HepG2 (cell line): ENCODE results near the gene RPL26. TPM values are rescaled to one million over a fixed set of nuclear protein-coding genes. Genes with fewer than 3 reads are reported as not detected.

Experiments used
- ATRX ChIP-seq: sonication (generic); formaldehyde crosslinking; IDR thresholded peaks from 2 replicates; pipeline ENCODE4 v1.4.0; 2020; ENCODE audit warnings: missing genetic modification reagents, borderline replicate concordance
- CREM ChIP-seq, 2 experiments: sonication (generic) in 1 of 2; formaldehyde crosslinking in 1 of 2; IDR thresholded peaks; 2 replicates each; pipeline versions ENCODE4 v1.4.0 to v1.6.1; 2016 to 2020; ENCODE audit warnings: antibody characterized with exemption in 1 of 2, mild to moderate bottlenecking in 1 of 2, missing genetic modification reagents in 1 of 2
- GATAD1 ChIP-seq: IDR thresholded peaks from 2 replicates; pipeline ENCODE4 v1.6.1; 2016; ENCODE audit warnings: missing genetic modification reagents, missing compliant biosample characterization
- KDM3A ChIP-seq: IDR thresholded peaks from 2 replicates; pipeline ENCODE4 v1.6.1; 2018; ENCODE audit warnings: low read depth, missing compliant biosample characterization
- MED13 ChIP-seq: sonication (generic); formaldehyde crosslinking; IDR thresholded peaks from 2 replicates; pipeline ENCODE4 v1.5.0; 2020; ENCODE audit warnings: missing genetic modification reagents
- PHF20 ChIP-seq: sonication (generic); formaldehyde crosslinking; IDR thresholded peaks from 2 replicates; pipeline ENCODE4 v1.5.0; 2020; ENCODE audit warnings: mild to moderate bottlenecking, missing genetic modification reagents
- SNAPC5 ChIP-seq: sonication (generic); formaldehyde crosslinking; IDR thresholded peaks from 2 replicates; pipeline ENCODE4 v1.8.1; 2023; ENCODE audit warnings: mild to moderate bottlenecking, missing genetic modification reagents, borderline replicate concordance
- SRSF9 ChIP-seq: fragments of 200-400 bp; formaldehyde crosslinking; IDR thresholded peaks from 2 replicates; pipeline ENCODE4 v1.6.1; 2018; ENCODE audit warnings: borderline replicate concordance, mild to moderate bottlenecking, low read depth, low read length; ENCODE audit not compliant: insufficient read depth, poor library complexity, severe bottlenecking
- TEAD2 ChIP-seq: sonication (generic); formaldehyde crosslinking; IDR thresholded peaks from 2 replicates; pipeline ENCODE4 v1.9.0; 2021; ENCODE audit warnings: missing genetic modification reagents
- UBTF ChIP-seq: sonication (generic); formaldehyde crosslinking; IDR thresholded peaks from 2 replicates; pipeline ENCODE4 v1.4.0; 2020; ENCODE audit warnings: mild to moderate bottlenecking, missing genetic modification reagents
- ZBTB7B ChIP-seq: sonication (generic); formaldehyde crosslinking; IDR thresholded peaks from 2 replicates; pipeline ENCODE4 v1.4.0; 2020; ENCODE audit warnings: missing genetic modification reagents
- ZFP62 ChIP-seq: sonication (generic); formaldehyde crosslinking; IDR thresholded peaks from 2 replicates; pipeline ENCODE4 v1.4.0; 2020; ENCODE audit warnings: missing genetic modification reagents
- ZMYM4 ChIP-seq: sonication (generic); formaldehyde crosslinking; IDR thresholded peaks from 2 replicates; pipeline ENCODE4 v1.8.1; 2023; ENCODE audit warnings: mild to moderate bottlenecking, missing genetic modification reagents
- ZNF10 ChIP-seq: sonication (generic); formaldehyde crosslinking; IDR thresholded peaks from 2 replicates; pipeline ENCODE4 v1.4.0; 2020; ENCODE audit warnings: mild to moderate bottlenecking, low read depth, missing genetic modification reagents, borderline replicate concordance
- ZNF180 ChIP-seq: sonication (generic); formaldehyde crosslinking; IDR thresholded peaks from 2 replicates; pipeline ENCODE4 v1.4.0; 2020; ENCODE audit warnings: low read depth, missing genetic modification reagents, borderline replicate concordance
- ZNF260 ChIP-seq: sonication (generic); formaldehyde crosslinking; IDR thresholded peaks from 2 replicates; pipeline ENCODE4 v1.4.0; 2020; ENCODE audit warnings: missing genetic modification reagents, low read depth, mild to moderate bottlenecking, borderline replicate concordance
- ZNF329 ChIP-seq: sonication (generic); formaldehyde crosslinking; IDR thresholded peaks from 2 replicates; pipeline ENCODE4 v1.9.0; 2021; ENCODE audit warnings: low read depth, mild to moderate bottlenecking, missing genetic modification reagents
- ZNF570 ChIP-seq: sonication (generic); formaldehyde crosslinking; IDR thresholded peaks from 2 replicates; pipeline ENCODE4 v1.4.0; 2020; ENCODE audit warnings: mild to moderate bottlenecking, missing genetic modification reagents, borderline replicate concordance
- polyA plus RNA-seq, 8 experiments: library from polyadenylated mRNA; depleted of rRNA in 3 of 8; stranded (reverse) in 7 of 8; unstranded in 1 of 8; fragments of >200 nt; fragmentation: Illumina TruSeq in 4 of 8; extraction: Trizol in 4 of 8; gene quantifications; 2 replicates each; pipeline versions ENCODE4 v1.2.1 to v1.2.3, GENCODE V29; 2011 to 2016; ENCODE audit warnings: low read depth in 4 of 8, missing spikeins in 1 of 8, mixed read lengths in 1 of 8; ENCODE audit not compliant: insufficient read depth in 1 of 8
- total RNA-seq, 5 experiments: library from RNA; depleted of rRNA; stranded (reverse); fragments of >200 nt; fragmentation: Illumina TruSeq; extraction: Trizol; gene quantifications; 2 replicates each; pipeline ENCODE4 v1.2.3, GENCODE V29; 2016; ENCODE audit warnings: low read depth in 1 of 5
- TF ChIP-seq, protein P1 (sequence below): sonication (generic); formaldehyde crosslinking; IDR thresholded peaks from 2 replicates; pipeline ENCODE4 v1.4.0; 2020; ENCODE audit warnings: mild to moderate bottlenecking, missing genetic modification reagents

The RPL26 gene
- total and polyA plus RNA-seq, 2 of the 13 experiments (the other 11 are each of a cell fraction or from before 2014, with no cell fraction given): 2,817 to 3,529 TPM

DNA sequence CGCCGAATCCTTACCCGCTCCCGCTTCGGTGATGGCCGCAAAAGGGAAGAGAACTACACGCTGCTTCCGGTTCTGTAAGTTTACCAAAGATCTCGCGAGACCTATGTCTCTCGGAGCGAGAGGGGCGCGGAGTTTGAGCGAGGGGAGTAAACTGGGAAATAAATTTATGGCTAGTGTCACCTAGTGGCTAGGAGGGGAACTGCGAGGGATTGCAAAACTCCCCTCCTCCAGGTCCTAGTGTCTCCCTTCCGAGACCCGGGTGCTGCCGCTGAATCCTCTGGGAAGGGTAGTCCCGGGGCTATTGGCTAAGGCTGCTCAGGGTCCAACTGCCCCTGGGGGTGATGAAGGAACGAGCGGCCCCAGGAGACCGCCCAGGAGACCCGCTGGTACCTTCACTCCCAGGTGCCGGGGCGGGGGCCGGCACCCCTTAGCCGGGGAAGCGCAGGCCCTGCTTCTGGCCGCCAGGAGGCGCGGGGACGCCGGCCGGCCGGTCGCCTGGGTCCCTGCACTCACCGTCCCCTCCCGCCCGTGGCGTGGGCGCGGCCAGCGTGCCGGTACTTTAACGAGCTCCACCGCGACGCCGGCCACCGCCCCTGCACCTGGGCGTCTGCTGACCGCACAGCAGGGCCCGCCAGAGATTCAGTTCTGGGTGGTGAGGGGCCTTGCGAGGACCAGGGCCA, at the start of gene RPL26 (continued):
- TF ChIP-seq, protein P1, sequence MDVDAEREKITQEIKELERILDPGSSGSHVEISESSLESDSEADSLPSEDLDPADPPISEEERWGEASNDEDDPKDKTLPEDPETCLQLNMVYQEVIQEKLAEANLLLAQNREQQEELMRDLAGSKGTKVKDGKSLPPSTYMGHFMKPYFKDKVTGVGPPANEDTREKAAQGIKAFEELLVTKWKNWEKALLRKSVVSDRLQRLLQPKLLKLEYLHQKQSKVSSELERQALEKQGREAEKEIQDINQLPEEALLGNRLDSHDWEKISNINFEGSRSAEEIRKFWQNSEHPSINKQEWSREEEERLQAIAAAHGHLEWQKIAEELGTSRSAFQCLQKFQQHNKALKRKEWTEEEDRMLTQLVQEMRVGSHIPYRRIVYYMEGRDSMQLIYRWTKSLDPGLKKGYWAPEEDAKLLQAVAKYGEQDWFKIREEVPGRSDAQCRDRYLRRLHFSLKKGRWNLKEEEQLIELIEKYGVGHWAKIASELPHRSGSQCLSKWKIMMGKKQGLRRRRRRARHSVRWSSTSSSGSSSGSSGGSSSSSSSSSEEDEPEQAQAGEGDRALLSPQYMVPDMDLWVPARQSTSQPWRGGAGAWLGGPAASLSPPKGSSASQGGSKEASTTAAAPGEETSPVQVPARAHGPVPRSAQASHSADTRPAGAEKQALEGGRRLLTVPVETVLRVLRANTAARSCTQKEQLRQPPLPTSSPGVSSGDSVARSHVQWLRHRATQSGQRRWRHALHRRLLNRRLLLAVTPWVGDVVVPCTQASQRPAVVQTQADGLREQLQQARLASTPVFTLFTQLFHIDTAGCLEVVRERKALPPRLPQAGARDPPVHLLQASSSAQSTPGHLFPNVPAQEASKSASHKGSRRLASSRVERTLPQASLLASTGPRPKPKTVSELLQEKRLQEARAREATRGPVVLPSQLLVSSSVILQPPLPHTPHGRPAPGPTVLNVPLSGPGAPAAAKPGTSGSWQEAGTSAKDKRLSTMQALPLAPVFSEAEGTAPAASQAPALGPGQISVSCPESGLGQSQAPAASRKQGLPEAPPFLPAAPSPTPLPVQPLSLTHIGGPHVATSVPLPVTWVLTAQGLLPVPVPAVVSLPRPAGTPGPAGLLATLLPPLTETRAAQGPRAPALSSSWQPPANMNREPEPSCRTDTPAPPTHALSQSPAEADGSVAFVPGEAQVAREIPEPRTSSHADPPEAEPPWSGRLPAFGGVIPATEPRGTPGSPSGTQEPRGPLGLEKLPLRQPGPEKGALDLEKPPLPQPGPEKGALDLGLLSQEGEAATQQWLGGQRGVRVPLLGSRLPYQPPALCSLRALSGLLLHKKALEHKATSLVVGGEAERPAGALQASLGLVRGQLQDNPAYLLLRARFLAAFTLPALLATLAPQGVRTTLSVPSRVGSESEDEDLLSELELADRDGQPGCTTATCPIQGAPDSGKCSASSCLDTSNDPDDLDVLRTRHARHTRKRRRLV (CRISPR knock-in tag): no peak
- TF ChIP-seq ZBTB7B (CRISPR knock-in tag): peak; percentile 60
- peak; percentile 94 for TF ChIP-seq GATAD1 (CRISPR knock-in tag)
- TF ChIP-seq PHF20 (CRISPR knock-in tag): peak; percentile 90
- peak; percentile 79; the same call in 1 of the 2 replicates for TF ChIP-seq ZNF329 (CRISPR knock-in tag)
- no peak for TF ChIP-seq ZFP62
- no peak for TF ChIP-seq SRSF9
- peak; percentile 80 for TF ChIP-seq CREM (IDR thresholded peaks at IDR 0.05)
- TF ChIP-seq CREM (CRISPR knock-in tag; IDR thresholded peaks at IDR 0.05): no peak
- TF ChIP-seq MED13 (CRISPR knock-in tag): no peak
- no peak for TF ChIP-seq ZNF260
- TF ChIP-seq TEAD2 (CRISPR knock-in tag): no peak
- 0 out of 2 replicates have a peak, but pooled peaks have one; percentile 62 for TF ChIP-seq SNAPC5
- TF ChIP-seq ZNF570 (CRISPR knock-in tag): no peak
- TF ChIP-seq ATRX: no peak
- TF ChIP-seq KDM3A: peak; percentile 59
- peak; percentile 98 for TF ChIP-seq ZMYM4 (CRISPR knock-in tag)
- TF ChIP-seq UBTF (CRISPR knock-in tag): no peak; the same call in none of the 2 replicates
- no peak for TF ChIP-seq ZNF180
- no peak for TF ChIP-seq ZNF10 (CRISPR knock-in tag)
